Astrocyte (in vitro differentiated cells and primary cell): Measurements from ENCODE around the gene NTRK1. TPM values are rescaled to one million over a fixed set of nuclear protein-coding genes. Genes with fewer than 3 reads are reported as not detected.

Experiments
- DNase-seq: peaks from one replicate; pipeline ENCODE4 v3.0.0-alpha.2; 2010; ENCODE audit warnings: low read depth
- FAIRE-seq: peaks from 2 replicates; lab custom pipeline; 2011; peaks lifted over from hg19 to GRCh38; lab: Jason Lieb, UNC
- H2AFZ ChIP-seq: 2 replicates; pipeline ENCODE4 v1.6.0; 2012; ENCODE audit warnings: low read depth, low read length, inconsistent platforms
- H3K27ac ChIP-seq: 2 replicates; pipeline ENCODE4 v1.5.1; 2011; ENCODE audit warnings: low read depth, low read length, inconsistent platforms
- H3K27me3 ChIP-seq: 2 replicates; pipeline ENCODE4 v1.6.0; 2011; ENCODE audit warnings: low read length, inconsistent platforms; ENCODE audit not compliant: insufficient read depth
- H3K36me3 ChIP-seq: 2 replicates; pipeline ENCODE4 v1.5.1; 2011; ENCODE audit warnings: low read length, inconsistent platforms; ENCODE audit not compliant: insufficient read depth
- H3K4me1 ChIP-seq: 2 replicates; pipeline ENCODE4 v1.5.1; 2011; ENCODE audit warnings: low read length, inconsistent platforms; ENCODE audit not compliant: insufficient read depth
- H3K4me2 ChIP-seq: 2 replicates; pipeline ENCODE4 v1.6.0; 2012; ENCODE audit warnings: low read length, inconsistent platforms
- H3K4me3 ChIP-seq: 2 replicates; pipeline ENCODE4 v1.5.1; 2011; ENCODE audit warnings: low read depth, mild to moderate bottlenecking, low read length, inconsistent platforms; ENCODE audit not compliant: insufficient read depth
- H3K79me2 ChIP-seq: 2 replicates; pipeline ENCODE4 v1.6.0; 2012; ENCODE audit warnings: mild to moderate bottlenecking, low read length, inconsistent platforms; ENCODE audit not compliant: insufficient read depth
- H3K9ac ChIP-seq: 2 replicates; pipeline ENCODE4 v1.6.0; 2012; ENCODE audit warnings: mild to moderate bottlenecking, low read length, inconsistent platforms
- H3K9me3 ChIP-seq: 2 replicates; pipeline ENCODE4 v1.5.1; 2012; ENCODE audit warnings: low read depth, mild to moderate bottlenecking, low read length, inconsistent platforms; ENCODE audit not compliant: insufficient read depth
- H4K20me1 ChIP-seq: 2 replicates; pipeline ENCODE4 v1.6.0; 2012; ENCODE audit warnings: low read length, inconsistent platforms; ENCODE audit not compliant: insufficient read depth
- H3K27ac Mint-ChIP-seq: one replicate; pipeline ENCODE4 v1.8.0; 2021; ENCODE audit warnings: mild to moderate bottlenecking, mixed read lengths; ENCODE audit not compliant: unreplicated experiment
- H3K27me3 Mint-ChIP-seq: one replicate; pipeline ENCODE4 v1.8.0; 2021; ENCODE audit warnings: low read depth, mixed read lengths; ENCODE audit not compliant: unreplicated experiment
- H3K36me3 Mint-ChIP-seq: one replicate; pipeline ENCODE4 v1.8.0; 2021; ENCODE audit warnings: low read depth, mixed read lengths; ENCODE audit not compliant: unreplicated experiment
- H3K4me1 Mint-ChIP-seq: one replicate; pipeline ENCODE4 v1.8.0; 2021; ENCODE audit warnings: low read depth, mixed read lengths; ENCODE audit not compliant: unreplicated experiment
- H3K4me3 Mint-ChIP-seq: one replicate; pipeline ENCODE4 v1.8.0; 2021; ENCODE audit warnings: mild to moderate bottlenecking, moderate library complexity, mixed read lengths; ENCODE audit not compliant: unreplicated experiment
- H3K9me3 Mint-ChIP-seq: one replicate; pipeline ENCODE4 v1.8.0; 2021; ENCODE audit warnings: mild to moderate bottlenecking, mixed read lengths; ENCODE audit not compliant: unreplicated experiment
- EZH2 ChIP-seq: IDR thresholded peaks from 2 replicates; pipeline ENCODE4 v1.6.1; 2012; ENCODE audit warnings: mild to moderate bottlenecking, low read length, inconsistent platforms; ENCODE audit not compliant: insufficient read depth
- total RNA-seq: library from RNA; stranded (reverse); gene quantifications from 2 replicates; pipeline ENCODE4 v1.2.1, GENCODE V29; 2021
- TF ChIP-seq, protein P1 (sequence below): IDR thresholded peaks from 2 replicates; pipeline ENCODE4 v1.5.1; 2011; ENCODE audit warnings: low read depth, mild to moderate bottlenecking, inconsistent platforms, low read length, moderate library complexity; ENCODE audit not compliant: insufficient read depth

NTRK1 gene
- total RNA-seq, 1 donor from 2014 or later = 0.27 TPM

DNA sequence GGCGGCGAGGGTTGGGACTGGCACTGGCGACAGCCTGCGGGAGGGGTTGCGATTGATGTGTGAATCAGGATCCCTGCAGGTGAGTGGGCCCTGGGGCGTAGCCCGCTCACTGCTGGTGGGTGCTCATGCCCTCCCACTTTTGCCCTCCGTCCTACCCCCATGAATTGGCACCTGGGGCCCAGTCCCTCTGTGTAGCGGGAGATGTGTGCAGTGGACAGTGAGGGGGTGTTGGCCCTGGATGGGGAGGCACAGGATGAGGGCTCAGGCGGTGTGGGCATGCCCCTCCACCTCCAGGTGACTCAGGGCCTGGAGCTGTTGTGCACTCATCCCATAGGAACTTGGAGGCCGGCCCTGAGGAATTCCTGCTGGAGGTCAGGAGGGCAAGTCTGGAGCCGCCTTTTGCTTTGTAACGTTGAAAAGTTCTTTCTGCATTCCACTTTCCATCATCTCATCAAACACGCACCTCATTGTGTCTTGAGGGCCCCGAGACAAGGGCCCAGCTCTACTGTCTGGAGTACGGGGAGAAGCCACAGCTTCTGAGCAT lies 35.9 kb downstream of the NTRK1 start:
- peak; percentile 92 for DNase-seq
- Histone ChIP-seq H3K79me2 (peaks cover 56% of the 10 kb centered on the region), H3K9me3 (no peaks in the 10 kb centered on the region), H3K4me2 (peak overlapping the region; percentile 82), H3K36me3 (no peaks in the 10 kb centered on the region), H3K4me3 (peak overlapping the region; percentile 12), H3K4me1 (peaks cover 75% of the 10 kb centered on the region), H3K9ac (peak overlapping the region; percentile 76), H4K20me1 (peaks cover 8% of the 10 kb centered on the region), H2AFZ (no peak overlapping the region), H3K27ac (peak overlapping the region; percentile 96), H3K27me3 (no peaks in the 10 kb centered on the region)
- no peak for TF ChIP-seq EZH2
- TF ChIP-seq, protein P1, sequence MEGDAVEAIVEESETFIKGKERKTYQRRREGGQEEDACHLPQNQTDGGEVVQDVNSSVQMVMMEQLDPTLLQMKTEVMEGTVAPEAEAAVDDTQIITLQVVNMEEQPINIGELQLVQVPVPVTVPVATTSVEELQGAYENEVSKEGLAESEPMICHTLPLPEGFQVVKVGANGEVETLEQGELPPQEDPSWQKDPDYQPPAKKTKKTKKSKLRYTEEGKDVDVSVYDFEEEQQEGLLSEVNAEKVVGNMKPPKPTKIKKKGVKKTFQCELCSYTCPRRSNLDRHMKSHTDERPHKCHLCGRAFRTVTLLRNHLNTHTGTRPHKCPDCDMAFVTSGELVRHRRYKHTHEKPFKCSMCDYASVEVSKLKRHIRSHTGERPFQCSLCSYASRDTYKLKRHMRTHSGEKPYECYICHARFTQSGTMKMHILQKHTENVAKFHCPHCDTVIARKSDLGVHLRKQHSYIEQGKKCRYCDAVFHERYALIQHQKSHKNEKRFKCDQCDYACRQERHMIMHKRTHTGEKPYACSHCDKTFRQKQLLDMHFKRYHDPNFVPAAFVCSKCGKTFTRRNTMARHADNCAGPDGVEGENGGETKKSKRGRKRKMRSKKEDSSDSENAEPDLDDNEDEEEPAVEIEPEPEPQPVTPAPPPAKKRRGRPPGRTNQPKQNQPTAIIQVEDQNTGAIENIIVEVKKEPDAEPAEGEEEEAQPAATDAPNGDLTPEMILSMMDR = no peak
- Mint-ChIP-seq H3K9me3 (peaks cover 3% of the 10 kb centered on the region), H3K27me3 (peaks cover 9% of the 10 kb centered on the region), H3K27ac (peak overlapping the region; percentile 98), H3K36me3 (peaks cover 2% of the 10 kb centered on the region), H3K4me3 (peak overlapping the region; percentile 74), H3K4me1 (peaks cover 48% of the 10 kb centered on the region)
- FAIRE-seq = peak; percentile 68

DNA sequence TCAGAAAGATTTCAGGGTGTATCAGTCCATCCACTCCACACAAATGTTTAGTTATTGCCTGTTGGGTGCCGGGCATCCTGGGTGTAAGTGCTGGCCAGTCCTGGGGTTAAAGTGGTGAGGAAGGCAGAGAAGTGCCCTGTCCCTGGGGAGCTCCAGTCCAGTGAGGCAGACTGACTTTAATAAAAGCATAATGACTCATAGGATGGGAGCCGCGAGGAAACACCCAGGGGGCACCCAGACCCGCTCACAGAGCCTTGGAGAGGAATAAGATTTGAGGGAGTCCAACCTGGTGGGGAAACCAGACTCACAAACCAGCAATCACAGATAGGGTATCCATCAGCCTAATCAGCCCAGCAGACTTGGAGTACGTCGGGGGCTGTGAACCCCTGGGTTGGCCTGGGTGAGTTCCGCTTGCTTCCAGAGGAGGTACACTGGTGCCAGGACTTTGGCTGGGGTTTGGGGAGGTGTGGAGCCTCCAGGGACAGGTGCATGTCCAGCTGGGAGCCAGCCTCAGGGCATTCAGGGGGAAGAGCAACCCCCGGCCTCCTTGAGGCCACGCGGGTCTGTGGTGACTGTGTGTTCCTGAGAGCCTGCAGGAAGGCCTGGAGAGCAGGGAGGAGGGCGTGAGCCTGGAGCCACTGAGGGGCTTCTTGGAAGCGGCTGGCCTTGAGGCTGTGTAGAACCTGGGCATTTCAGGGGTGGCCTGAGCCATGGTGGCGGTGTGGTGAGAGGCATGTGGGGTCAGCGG lies 36.6 kb downstream of the NTRK1 start:
- H3K4me1 ChIP-seq = peaks cover 80% of the 10 kb centered on the region
- H3K27ac ChIP-seq = peak overlapping the region; percentile 96
- H3K9me3 ChIP-seq = no peaks in the 10 kb centered on the region
- Mint-ChIP-seq H3K27ac (peak overlapping the region; percentile 98), H3K27me3 (peaks cover 7% of the 10 kb centered on the region), H3K4me3 (peak overlapping the region; percentile 74), H3K4me1 (peaks cover 51% of the 10 kb centered on the region), H3K9me3 (peaks cover 3% of the 10 kb centered on the region), H3K36me3 (peaks cover 2% of the 10 kb centered on the region)
- H4K20me1 ChIP-seq = peaks cover 12% of the 10 kb centered on the region
- H2AFZ ChIP-seq = no peak overlapping the region
- no peaks in the 10 kb centered on the region for H3K27me3 ChIP-seq
- no peaks in the 10 kb centered on the region for H3K36me3 ChIP-seq
- TF ChIP-seq, protein P1 = no peak
- TF ChIP-seq EZH2 = no peak
- peaks cover 63% of the 10 kb centered on the region for H3K79me2 ChIP-seq
- peak overlapping the region; percentile 82 for H3K4me2 ChIP-seq
- H3K4me3 ChIP-seq = peak overlapping the region; percentile 12
- DNase-seq = peak; percentile 66
- peak overlapping the region; percentile 76 for H3K9ac ChIP-seq
- FAIRE-seq = no peak

GRCh38 chr1:156898161-156898566 lies 37.5 kb downstream of the NTRK1 start:
- Histone ChIP-seq H3K79me2 (peaks cover 72% of the 10 kb centered on the region), H3K36me3 (no peaks in the 10 kb centered on the region), H2AFZ (no peak overlapping the region), H4K20me1 (peaks cover 20% of the 10 kb centered on the region), H3K9ac (peak overlapping the region; percentile 76), H3K9me3 (no peaks in the 10 kb centered on the region), H3K4me2 (peak overlapping the region; percentile 82), H3K4me1 (peaks cover 82% of the 10 kb centered on the region), H3K27ac (peak overlapping the region; percentile 96), H3K4me3 (no peak overlapping the region), H3K27me3 (no peaks in the 10 kb centered on the region)
- H3K36me3 Mint-ChIP-seq = peaks cover 2% of the 10 kb centered on the region
- FAIRE-seq = no peak
- peaks cover 8% of the 10 kb centered on the region for H3K27me3 Mint-ChIP-seq
- H3K9me3 Mint-ChIP-seq = peaks cover 3% of the 10 kb centered on the region
- H3K27ac Mint-ChIP-seq = peak overlapping the region; percentile 98
- DNase-seq = peak; percentile 63
- H3K4me1 Mint-ChIP-seq = peaks cover 55% of the 10 kb centered on the region
- TF ChIP-seq, protein P1 = no peak
- no peak overlapping the region for H3K4me3 Mint-ChIP-seq
